Spleen (tissue), 7 donors: ENCODE data around the gene CENPB.

Experiments used
- POLR2A ChIP-seq, 3 donors: fragments of 450-650 bp; IDR thresholded peaks; one replicate each; pipeline ENCODE4 v1.5.1; 2017; ENCODE audit warnings: antibody characterized with exemption in 3 of 3, mild to moderate bottlenecking in 1 of 3
- TF ChIP-seq, protein P1 (sequence below), 11 experiments: fragments of 200-600 bp in 7 of 11; fragments of 450-650 bp in 4 of 11; sonication (generic) in 4 of 11; IDR thresholded peaks in 8 of 11; conservative IDR thresholded peaks in 3 of 11; 1 replicate in 7 of 11; 2 replicates in 4 of 11; pipeline versions ENCODE4 v1.4.0 to v1.8.0; 2016 to 2021; ENCODE audit warnings: antibody characterized with exemption in 11 of 11, inconsistent platforms in 4 of 11, mild to moderate bottlenecking in 1 of 11
- donor health status: DM: no; HTN: no; CAD: no; lungs with moderate emphysema.
- donor health status: DM: no; HTN: no; CAD: no.
- donor health status: DM: no; HTN: no; CAD: no.

DNA sequence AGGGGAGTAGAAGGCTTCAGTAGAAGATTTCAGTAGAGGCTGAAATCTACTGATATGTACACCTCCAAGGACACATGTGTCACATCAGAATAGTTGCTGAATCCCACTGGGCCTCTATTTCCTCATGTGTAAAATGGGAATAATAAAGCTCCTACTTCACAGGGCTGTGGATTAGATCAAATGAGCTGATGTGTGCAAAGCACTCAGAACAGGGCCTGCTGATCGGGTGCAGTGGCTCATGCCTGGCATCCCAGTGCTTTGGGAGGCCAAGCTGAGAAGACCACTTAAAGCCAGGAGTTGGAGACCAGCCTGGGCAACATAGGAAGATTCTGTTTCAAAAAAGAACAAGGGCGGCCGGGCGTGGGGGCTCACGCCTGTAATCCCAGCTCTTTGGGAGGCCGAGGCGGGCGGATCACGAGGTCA lies 25.7 kb upstream of the CENPB start:
- TF ChIP-seq, protein P1, sequence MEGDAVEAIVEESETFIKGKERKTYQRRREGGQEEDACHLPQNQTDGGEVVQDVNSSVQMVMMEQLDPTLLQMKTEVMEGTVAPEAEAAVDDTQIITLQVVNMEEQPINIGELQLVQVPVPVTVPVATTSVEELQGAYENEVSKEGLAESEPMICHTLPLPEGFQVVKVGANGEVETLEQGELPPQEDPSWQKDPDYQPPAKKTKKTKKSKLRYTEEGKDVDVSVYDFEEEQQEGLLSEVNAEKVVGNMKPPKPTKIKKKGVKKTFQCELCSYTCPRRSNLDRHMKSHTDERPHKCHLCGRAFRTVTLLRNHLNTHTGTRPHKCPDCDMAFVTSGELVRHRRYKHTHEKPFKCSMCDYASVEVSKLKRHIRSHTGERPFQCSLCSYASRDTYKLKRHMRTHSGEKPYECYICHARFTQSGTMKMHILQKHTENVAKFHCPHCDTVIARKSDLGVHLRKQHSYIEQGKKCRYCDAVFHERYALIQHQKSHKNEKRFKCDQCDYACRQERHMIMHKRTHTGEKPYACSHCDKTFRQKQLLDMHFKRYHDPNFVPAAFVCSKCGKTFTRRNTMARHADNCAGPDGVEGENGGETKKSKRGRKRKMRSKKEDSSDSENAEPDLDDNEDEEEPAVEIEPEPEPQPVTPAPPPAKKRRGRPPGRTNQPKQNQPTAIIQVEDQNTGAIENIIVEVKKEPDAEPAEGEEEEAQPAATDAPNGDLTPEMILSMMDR (IDR thresholded peaks at IDR 0.05 in 8 of 11, conservative IDR thresholded peaks at IDR 0.05 in 3 of 11), result no peak
- TF ChIP-seq POLR2A (IDR thresholded peaks at IDR 0.05), result no peak
